Measurements from ENCODE around the gene CBR3. TPM values are rescaled to one million over a fixed set of nuclear protein-coding genes. Genes with fewer than 3 reads are reported as not detected.

Gene CBR3
- total and polyA plus RNA-seq, 2 of the 13 experiments (the other 11 are each of a cell fraction or from before 2014, with no cell fraction given) = not detected

GRCh38 chr21:36092681-36093080 lies 42.2 kb upstream of the CBR3 start:
- CTCF ChIA-PET (ENCODE audit: low intra/inter-chr PET ratio, low total read pairs) = no interaction called here
- Histone ChIP-seq H4K20me1 (ENCODE audit: insufficient read depth, low read length) (no peaks in the 10 kb centered on the region), H3K79me2 (ENCODE audit: insufficient read depth, low read length) (no peaks in the 10 kb centered on the region), H3K9me3 (ENCODE audit: low read length) (no peaks in the 10 kb centered on the region), H3K27ac (ENCODE audit: extremely low read length, insufficient read depth, low read length) (no peak overlapping the region), H3K9ac (ENCODE audit: insufficient read depth, low read depth, low read length) (no peak overlapping the region), H2AFZ (ENCODE audit: low read length) (no peak overlapping the region), H3K27me3 (ENCODE audit: control insufficient read depth in 1 of 2, insufficient read depth in 2 of 2, low read length in 2 of 2) (peaks cover 0 to 10% of the 10 kb centered on the region in 2 experiments; a peak in 1 of 5 replicates), H3K4me1 (ENCODE audit: insufficient read depth, low read length) (no peaks in the 10 kb centered on the region), H3K36me3 (replicated peaks in 1 of 2; ENCODE audit: control insufficient read depth in 1 of 2, insufficient read depth in 2 of 2, low read length in 2 of 2) (no peaks in the 10 kb centered on the region), H3K4me3 (replicated peaks in 1 of 3; ENCODE audit: insufficient read depth in 1 of 3, low read depth in 2 of 3, low read length in 3 of 3) (no peak overlapping the region), H3K4me2 (ENCODE audit: low read depth, low read length) (no peak overlapping the region)
- no peak for FAIRE-seq
- no peak for ATAC-seq
- no peak for TF ChIP-seq NR2F6 (IDR thresholded peaks at IDR 0.05)
- TF ChIP-seq NR2F6 (CRISPR knock-in tag; IDR thresholded peaks at IDR 0.05) = no peak
- TF ChIP-seq ZNF382 (CRISPR knock-in tag; IDR thresholded peaks at IDR 0.05; ENCODE audit: borderline replicate concordance) = no peak
- TF ChIP-seq ZNF674 (CRISPR knock-in tag; IDR thresholded peaks at IDR 0.05; ENCODE audit: low read depth) = no peak
- TF ChIP-seq ZBTB7A (CRISPR knock-in tag; IDR thresholded peaks at IDR 0.05) = no peak
- no peak for TF ChIP-seq ZNF274 (CRISPR knock-in tag; IDR thresholded peaks at IDR 0.05)
- TF ChIP-seq ZNF317 (CRISPR knock-in tag; IDR thresholded peaks at IDR 0.05) = no peak
- TF ChIP-seq SP2 (CRISPR knock-in tag; IDR thresholded peaks at IDR 0.05) = no peak
- TF ChIP-seq KMT2A (CRISPR knock-in tag; IDR thresholded peaks at IDR 0.05) = no peak
- no peak for TF ChIP-seq ZNF17 (CRISPR knock-in tag; IDR thresholded peaks at IDR 0.05)
- no peak for TF ChIP-seq CAMTA2 (CRISPR knock-in tag; IDR thresholded peaks at IDR 0.05; ENCODE audit: borderline replicate concordance)
- TF ChIP-seq ZFYVE20 (CRISPR knock-in tag; IDR thresholded peaks at IDR 0.05; ENCODE audit: borderline replicate concordance, low read depth) = no peak
- no TSS peak for BruUV-seq (replicated peaks)
- intact Hi-C loops (cut with micrococcal nuclease; ENCODE audit: unreplicated experiment) = no loop called here
- POLR2A ChIA-PET = no interaction called here
- no peak for DNase-seq (ENCODE audit: low spot score)
- in situ Hi-C loops (cut with HindIII; ENCODE audit: extremely low pct_ligation_motif_present, low pct_unique_long_range_greater_than_20kb) = no loop called here

- H2AFZ ChIP-seq (ENCODE audit: low read length) = no peak overlapping the region
- H3K27me3 ChIP-seq (ENCODE audit: control insufficient read depth in 1 of 2, insufficient read depth in 2 of 2, low read length in 2 of 2) = peaks cover 0 to 10% of the 10 kb centered on the region in 2 experiments; a peak in 1 of 5 replicates
- DNase-seq (ENCODE audit: low spot score) (no peak), FAIRE-seq (no peak), ATAC-seq (no peak)
- no peaks in the 10 kb centered on the region for H3K4me1 ChIP-seq (ENCODE audit: insufficient read depth, low read length)
- H3K79me2 ChIP-seq (ENCODE audit: insufficient read depth, low read length) = no peaks in the 10 kb centered on the region
- H3K4me3 ChIP-seq (replicated peaks in 1 of 3; ENCODE audit: insufficient read depth in 1 of 3, low read depth in 2 of 3, low read length in 3 of 3) = no peak overlapping the region
- no peaks in the 10 kb centered on the region for H3K36me3 ChIP-seq (replicated peaks in 1 of 2; ENCODE audit: control insufficient read depth in 1 of 2, insufficient read depth in 2 of 2, low read length in 2 of 2)
- ChIA-PET CTCF (ENCODE audit: low intra/inter-chr PET ratio, low total read pairs) (no interaction called here), POLR2A (no interaction called here)
- BruUV-seq (replicated peaks) = no TSS peak
- no peak overlapping the region for H3K4me2 ChIP-seq (ENCODE audit: low read depth, low read length)
- H3K9me3 ChIP-seq (ENCODE audit: low read length) = no peaks in the 10 kb centered on the region
- 61% methylated on average over 1 of the region's 1 CpG for WGBS (ENCODE audit: low lambda C conversion rate)
- H4K20me1 ChIP-seq (ENCODE audit: insufficient read depth, low read length) = no peaks in the 10 kb centered on the region
- no peak for TF ChIP-seq MZF1 (CRISPR knock-in tag; IDR thresholded peaks at IDR 0.05; ENCODE audit: borderline replicate concordance)
- intact Hi-C loops (cut with micrococcal nuclease; ENCODE audit: unreplicated experiment) (no loop called here), in situ Hi-C loops (cut with HindIII; ENCODE audit: extremely low pct_ligation_motif_present, low pct_unique_long_range_greater_than_20kb) (no loop called here)
- no peak overlapping the region for H3K27ac ChIP-seq (ENCODE audit: extremely low read length, insufficient read depth, low read length)
- H3K9ac ChIP-seq (ENCODE audit: insufficient read depth, low read depth, low read length) = no peak overlapping the region
Observed at GRCh38 chr21:36093512-36093911, 41.4 kb upstream of the CBR3 start.
